ENCODE data around the gene HIVEP2.

HIVEP2 gene

DNA sequence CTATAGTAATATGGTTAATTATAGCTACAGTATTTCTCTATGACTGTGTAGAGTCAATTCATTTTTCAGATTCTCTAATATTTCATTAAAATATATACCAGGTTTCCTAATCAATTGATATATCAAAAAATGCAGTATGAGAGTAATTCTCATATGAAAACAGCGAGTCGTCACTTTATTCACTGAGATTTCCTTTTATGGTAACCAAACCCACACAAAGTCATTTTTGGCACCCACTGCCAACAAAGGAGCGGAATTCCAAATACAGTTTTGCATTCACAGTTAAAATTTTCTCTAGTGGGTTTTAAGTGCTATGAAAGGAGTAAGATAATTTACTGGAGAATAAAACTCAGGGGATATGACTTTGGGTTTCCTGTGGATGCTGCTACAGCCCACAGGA lies 163.8 kb downstream of the HIVEP2 start:
- no peak for DNase-seq (ENCODE audit: low spot score)

DNA sequence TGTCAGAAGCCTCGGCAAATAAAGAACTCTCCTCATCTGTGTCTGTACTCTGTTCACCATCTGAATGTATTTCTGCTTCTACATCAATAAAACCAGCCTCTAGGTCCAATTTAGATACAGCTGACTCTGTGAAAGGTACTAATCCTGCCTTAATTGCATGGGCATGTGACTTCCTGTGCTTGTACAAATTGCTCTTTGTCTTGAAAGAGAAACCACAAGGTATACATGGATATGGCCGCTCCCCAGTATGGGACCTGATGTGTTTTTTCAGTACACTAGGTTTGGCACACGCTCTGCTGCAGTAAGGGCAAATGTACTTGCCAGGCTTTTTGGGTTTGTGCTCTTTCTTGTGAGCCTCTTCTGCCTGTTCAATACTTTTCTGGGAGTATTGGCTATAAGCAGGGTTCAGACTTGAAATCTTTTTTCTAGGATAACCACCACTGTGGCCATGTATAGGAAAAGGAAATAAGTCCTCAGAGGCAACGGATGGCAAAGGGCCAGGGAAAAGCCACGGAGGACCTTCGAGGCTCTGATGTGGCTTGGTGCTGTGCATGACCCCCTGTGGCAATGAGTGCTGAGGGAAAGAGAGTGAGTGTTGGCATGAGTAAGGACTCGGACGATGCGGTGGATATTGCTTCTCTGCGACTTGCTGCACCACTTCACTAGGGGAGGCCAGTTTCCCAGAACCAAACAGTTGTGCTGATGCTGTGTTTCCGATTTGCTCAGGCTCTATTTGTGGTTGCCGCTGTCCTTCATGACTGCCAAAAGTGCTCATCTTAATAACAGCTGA lies 170.9 kb downstream of the HIVEP2 start:
- no peak for DNase-seq (ENCODE audit: low spot score)

GRCh38 chr6:142773324-142773723 lies 171.7 kb downstream of the HIVEP2 start:
- no peak for DNase-seq (ENCODE audit: low spot score)

DNA sequence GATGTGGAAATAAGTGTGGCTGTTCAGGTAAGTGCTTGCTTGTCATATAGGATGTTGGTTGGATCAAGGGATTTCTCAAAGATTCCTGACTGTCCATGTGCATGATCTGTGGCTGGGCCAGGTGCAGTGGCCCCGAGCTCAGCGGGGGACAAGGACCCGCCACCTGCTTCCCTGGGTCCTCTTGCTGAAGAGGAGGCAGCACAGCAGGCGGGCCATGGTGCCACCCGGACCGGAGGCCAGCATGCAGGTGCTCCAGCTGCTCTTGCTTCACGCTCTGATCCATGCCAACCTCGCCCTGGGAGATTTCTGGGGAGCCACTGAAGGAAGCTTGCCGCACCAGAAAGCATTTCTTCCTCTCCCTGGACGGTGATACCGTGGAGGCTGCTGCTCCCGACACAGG lies 173.8 kb downstream of the HIVEP2 start:
- DNase-seq (ENCODE audit: low spot score) = no peak

DNA sequence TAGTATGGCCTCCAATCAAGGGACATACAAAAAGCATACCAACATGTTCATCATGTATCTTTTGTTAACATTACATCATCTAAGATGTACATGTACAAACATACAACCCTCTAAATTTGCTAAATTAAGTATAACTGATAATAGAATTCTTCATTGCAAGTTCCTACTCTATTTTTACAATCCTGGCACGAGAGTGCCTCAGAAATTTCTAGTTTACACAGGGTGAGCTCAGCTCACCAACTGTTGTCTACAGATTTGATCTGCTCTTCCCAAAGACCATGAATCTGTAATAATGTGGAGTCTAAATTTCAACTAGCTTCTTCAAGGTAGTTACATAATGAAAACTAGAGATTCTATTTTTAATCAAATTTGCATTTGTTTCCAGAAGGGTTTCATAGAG lies 179.7 kb downstream of the HIVEP2 start:
- no peak for DNase-seq (ENCODE audit: low spot score)

DNA sequence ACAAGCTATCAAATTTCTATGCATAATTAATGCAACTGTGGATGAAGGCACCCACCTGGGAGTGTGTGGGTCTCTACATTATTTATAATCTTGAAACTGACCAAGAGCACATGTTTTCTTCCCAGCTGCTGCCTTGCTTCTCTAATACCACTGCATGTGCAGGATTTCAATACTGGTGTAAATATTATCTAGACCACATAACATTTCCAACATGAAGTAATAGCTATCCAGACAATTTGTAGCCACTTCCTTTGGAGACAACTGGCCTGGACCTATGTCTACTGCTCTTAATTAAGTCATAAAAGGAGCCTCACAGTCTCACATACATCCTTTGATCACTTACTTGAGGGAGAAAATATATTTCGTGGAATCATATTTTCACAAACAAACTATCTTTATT lies 180.7 kb downstream of the HIVEP2 start:
- no peak for DNase-seq (ENCODE audit: low spot score)

DNA sequence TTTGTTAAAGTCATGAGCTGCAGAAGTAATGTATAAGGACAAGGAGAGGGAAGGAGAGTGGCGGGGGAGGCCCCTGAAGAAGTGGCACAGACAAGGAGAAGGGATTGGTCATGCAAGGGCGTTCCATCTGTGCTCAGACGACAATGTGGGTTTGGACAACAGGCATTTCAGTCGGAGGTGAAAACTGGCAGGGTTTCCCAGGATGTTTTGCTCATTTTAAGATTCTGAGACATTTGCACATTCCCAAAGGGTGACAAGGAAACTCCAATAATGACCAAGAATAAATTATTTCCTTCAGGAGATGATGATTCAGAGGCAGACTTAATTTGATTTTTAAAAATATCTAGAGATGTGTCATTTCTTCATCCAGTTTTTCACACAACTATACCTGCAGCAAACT lies 181.8 kb downstream of the HIVEP2 start:
- no peak for DNase-seq (ENCODE audit: low spot score)

DNA sequence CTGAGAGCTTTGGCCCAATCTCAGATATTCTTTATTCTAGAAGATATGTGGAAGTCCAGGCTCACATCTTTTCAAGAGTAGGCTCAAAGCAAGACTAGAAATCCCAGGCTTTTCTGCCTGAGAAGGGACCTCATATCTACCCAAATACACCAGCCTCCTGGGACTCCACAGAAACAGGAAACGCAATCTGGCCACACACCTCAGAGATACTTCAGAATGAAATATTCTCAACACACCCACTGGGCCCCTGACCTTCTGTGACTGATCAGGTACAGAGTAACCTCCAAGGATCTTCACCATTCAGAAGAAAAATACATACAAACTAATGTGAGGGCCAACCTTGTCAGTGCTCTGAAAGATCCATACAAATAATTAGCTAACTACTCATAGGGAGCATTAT lies 183.2 kb downstream of the HIVEP2 start:
- DNase-seq (ENCODE audit: low spot score) = no peak

DNA sequence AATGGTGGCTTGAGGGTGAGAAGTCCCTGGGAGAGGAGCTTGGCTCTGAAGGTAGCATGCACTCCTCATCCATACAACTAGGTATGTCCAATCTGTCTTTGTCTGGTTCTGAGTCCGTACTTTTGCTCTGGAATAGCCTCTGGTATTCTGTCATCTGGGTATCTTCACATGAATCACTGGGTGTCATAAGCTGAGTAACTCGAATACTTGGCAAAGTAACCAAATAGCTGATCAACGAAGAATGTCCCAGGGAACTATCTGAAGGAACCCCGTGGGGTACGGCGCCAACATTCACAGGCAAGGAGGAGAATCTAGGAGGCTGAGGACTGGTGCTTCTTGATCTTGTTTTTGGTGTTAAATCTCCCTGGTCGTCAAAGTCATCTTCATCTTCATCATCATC lies 184.8 kb downstream of the HIVEP2 start:
- DNase-seq (ENCODE audit: low spot score) = no peak

GRCh38 chr6:142758629-142759025 lies 186.3 kb downstream of the HIVEP2 start:
- DNase-seq (ENCODE audit: low spot score) = no peak

GRCh38 chr6:142757852-142758628 lies 186.9 kb downstream of the HIVEP2 start:
- peak; percentile 64 for DNase-seq (ENCODE audit: low spot score)

GRCh38 chr6:142756215-142756630 lies 188.8 kb downstream of the HIVEP2 start:
- DNase-seq (ENCODE audit: low spot score) = no peak

- DNase-seq (ENCODE audit: low spot score) = no peak
Observed at GRCh38 chr6:142753196-142753595, 191.8 kb downstream of the HIVEP2 start.

GRCh38 chr6:142752348-142752747 lies 192.6 kb downstream of the HIVEP2 start:
- no peak for DNase-seq (ENCODE audit: low spot score)

- DNase-seq (ENCODE audit: low spot score) = no peak
Observed at GRCh38 chr6:142751452-142751851, 193.5 kb downstream of the HIVEP2 start.

DNA sequence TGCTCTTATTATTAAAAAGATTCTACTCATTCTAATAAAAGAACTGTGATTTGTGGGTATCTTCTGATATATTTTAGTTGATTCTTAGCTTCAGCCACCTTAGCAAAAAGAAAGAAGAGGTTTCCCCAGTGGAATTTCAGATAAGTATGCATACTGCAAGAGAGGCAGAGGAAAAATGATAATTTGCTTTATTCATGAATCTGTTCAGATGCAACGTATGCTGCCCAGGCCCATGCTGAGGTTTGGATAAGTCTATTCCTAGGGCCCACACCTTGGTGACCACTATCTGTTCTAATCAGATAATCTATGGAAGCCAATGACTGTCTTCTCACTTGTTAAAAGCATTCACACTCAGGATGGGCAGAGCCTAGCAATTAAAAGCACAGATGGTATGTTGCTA lies 194.0 kb downstream of the HIVEP2 start:
- no peak for DNase-seq (ENCODE audit: low spot score)

DNA sequence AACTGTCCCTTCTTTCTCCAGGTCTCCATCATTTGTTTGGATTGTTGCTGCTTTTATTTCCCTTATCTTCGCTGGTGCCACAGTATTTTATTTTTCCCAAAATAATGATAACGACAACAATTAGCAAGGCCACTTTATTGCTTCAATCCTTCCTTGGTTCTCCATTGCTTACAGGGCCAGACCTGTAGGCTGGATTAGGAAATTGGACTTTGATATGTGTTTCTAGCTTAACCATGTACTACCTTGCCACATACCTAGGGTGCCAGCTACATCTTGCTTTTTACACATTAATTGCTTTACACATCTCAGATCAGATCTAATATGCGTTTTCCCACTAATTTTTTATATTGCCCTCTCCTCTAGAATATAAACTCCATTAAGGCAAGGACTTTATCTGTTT lies 195.4 kb downstream of the HIVEP2 start:
- no peak for DNase-seq (ENCODE audit: low spot score)

- DNase-seq (ENCODE audit: low spot score) = peak; percentile 43
Observed at GRCh38 chr6:142746524-142746923, 198.5 kb downstream of the HIVEP2 start.

GRCh38 chr6:142744836-142745235 lies 200.1 kb downstream of the HIVEP2 start:
- no peak for DNase-seq (ENCODE audit: low spot score)

- DNase-seq (ENCODE audit: low spot score) = no peak
Observed at GRCh38 chr6:142740449-142740848, 204.5 kb downstream of the HIVEP2 start.

DNA sequence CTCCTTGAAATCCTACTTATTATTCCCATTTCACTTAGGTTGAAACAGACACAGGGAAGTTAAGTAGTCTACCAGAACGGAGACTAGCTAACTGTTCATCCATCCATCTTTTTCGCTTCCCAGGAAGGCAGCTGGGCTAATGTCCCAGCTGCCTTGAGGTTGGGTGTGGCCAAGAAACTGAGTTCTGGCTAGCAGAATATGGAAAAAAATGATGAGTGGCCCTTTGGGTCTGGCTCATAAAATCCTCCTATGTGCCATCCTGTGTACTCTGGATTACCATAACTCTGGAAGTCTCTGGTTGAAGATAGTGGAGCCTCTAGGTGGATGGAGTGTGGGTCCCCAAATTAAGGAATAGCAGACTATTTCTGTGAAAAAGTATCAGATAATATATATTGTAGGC lies 206.2 kb downstream of the HIVEP2 start:
- DNase-seq (ENCODE audit: low spot score) = no peak

DNA sequence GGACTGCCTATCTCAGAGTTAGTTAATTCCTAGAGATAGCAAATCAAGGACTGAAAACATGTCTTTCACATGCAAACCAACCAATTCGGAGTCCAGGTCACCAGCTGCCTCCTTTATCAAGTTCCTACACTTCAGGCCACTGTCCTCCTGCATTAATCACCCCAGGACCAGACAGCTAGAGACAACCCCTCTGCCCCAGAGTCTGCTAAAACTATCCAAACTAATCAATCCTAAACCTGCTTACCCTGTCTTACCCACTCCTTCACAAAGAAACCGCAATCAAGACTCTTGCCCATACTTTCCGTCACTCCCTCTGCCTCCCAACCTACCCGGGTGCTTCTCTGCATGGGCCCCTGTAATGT lies 207.0 kb downstream of the HIVEP2 start:
- no peak for DNase-seq (ENCODE audit: low spot score)

- no peak for DNase-seq (ENCODE audit: low spot score)
Observed at GRCh38 chr6:142737368-142738034, 207.5 kb downstream of the HIVEP2 start.
